Measurements from ENCODE around the gene TGFA.
A peak's percentile ranks its signal among the peaks of the same experiment; 100 is the strongest.

Gene TGFA

DNA sequence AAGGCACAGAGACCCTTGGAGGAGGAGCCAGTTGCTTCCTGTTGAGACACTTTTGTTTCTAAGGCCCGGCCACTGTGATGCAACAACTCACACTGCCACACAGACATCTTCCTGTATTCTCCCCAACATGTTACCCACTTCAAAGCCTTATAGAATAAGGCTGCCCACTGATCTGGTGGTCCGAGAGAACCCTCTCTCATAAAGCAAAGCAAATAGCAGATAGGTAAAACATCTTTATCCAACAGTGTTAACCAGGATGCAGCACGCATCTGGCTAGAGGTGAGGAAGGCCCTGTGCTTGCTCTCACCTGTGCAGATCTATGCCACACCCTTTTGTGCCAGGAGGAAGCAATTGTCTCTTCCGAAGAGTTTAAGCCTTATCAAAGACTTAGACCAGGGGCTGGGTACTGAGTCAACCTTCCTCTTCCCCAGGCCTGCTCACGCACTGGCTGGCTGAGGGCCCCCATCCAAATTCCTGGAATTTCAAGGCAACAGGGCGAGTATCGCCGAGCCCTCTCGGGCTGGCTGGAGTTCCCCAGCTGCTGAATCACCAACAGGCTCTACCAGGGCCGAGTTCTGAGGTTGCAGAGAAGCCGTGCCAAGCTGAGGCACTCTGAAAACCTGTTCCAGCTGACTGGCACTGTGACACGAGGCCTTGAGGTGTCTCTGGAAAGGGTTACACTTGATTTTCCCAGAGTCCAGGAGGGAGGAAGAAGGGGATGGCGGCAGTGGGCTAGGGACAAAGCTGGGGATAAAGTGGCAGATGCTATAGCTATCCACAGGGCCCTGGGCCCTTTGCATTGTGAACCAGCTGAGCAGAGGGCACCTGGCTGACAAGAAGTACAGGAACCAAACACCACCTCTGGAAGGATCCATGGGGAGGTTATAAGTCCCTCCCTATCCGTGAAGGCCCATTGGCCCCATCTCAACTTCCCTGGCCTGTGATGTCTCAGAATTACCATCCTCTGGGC lies 29.3 kb downstream of the TGFA start:
- DNase-seq: peak in 1 of 2 donors; percentile 6

DNA sequence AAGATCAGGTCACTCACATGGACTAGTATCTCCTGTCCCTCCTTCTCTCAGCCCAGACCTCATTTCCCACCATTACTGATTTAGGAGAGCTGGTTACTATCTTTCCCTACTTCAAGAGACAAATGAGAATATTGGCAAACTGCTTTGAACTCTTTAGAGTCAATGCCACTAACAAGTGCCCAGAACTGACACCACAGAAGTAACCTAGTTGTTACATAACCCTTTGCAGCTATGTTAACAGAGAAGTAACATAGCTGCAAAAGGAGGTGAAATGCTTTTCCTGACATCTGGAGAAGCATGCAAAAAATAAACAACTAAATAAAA lies 30.0 kb downstream of the TGFA start:
- DNase-seq: no peak

DNA sequence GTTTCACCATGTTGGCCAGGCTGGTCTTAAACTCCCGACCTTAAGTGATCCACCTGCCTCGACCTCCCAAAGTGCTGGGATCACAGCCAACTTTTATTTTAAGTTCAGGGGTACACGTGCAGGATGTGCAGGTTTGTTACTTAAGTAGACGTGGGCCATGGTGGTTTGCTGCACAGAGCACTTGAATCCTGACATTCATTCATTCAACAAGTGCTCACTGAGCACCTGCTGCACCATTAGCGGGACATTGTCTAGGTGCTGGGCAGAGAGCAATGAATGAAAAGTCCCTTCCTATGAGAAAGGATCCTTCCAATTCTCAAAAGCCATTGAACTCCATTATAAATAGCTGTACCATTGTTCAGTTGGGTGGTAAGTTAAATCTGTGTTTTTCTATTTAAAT lies 31.0 kb downstream of the TGFA start:
- DNase-seq: no peak

DNA sequence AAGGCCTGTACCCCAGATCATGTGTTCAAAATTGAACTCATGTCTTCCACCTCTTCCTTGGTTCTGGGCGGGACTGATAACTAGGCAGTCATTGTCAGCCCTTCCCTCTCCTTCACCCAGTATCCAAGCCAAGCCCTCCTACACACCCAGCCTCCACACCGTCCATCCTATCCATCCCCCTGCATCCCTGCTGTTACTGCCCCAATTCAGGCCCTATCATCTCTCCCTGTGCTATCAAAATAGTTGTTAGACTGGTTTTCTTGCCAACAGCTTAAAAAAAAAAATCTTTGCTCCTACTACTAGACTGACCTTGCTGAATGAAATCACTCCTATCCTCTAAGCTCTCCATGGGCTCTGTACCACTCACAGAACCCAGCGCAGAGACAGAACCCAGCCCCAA lies 32.8 kb downstream of the TGFA start:
- no peak for DNase-seq

DNA sequence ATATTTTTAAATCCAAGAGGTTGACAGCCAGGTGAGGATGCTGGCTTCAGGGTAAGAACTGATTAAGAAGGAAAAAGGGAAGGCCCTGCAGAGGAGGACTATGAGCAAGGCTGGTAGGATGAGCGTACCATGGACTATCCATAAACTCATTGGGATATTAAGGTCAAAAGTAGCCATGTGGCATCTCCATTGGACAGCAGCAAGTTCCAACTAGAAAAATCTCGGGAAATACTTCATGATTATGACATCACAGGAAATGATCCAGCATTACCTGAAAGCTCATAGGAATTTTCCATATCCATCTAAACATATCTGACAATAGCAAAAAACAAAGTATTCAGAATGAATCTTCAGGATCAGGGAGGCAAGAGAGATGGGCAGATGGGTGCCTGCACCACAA lies 34.2 kb downstream of the TGFA start:
- DNase-seq: no peak

DNA sequence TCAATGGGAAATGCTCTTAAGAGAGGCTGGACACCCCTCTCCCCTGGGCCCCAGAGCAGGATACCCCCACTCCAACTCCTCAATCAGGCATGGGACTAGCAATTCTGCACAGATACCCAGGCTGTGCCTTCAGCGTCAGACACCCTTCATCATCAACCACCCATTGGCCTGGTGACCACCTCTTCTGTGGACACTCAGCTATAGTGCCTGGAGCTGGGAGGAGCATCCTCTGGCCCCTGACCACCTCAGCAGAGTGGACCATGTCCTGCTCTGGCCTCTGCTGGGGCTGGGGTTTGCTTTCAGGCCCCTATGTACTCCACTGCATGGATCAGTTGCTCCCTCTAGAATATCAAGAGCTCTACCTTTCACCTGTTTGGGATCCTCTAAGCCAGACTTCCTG lies 35.1 kb downstream of the TGFA start:
- DNase-seq: no peak

DNA sequence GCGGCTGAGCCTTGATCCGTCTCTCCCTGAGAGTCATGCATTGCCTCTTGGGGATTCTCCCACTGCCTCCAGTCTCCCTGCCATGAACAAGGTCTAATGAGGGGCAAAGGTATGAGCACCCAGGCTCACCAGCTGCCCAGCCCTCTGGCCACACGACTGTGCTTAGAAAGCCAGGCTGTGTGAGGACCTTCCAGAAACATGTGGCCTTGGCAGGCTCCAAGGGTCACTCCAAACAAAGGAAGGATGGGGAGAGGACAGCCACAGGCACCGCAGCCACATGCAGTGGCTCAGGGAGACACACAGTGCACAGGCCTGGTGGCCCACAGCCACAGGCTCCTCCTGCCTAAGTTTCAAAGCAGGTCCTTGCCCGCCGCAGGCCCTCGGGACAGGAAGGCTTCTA lies 35.8 kb downstream of the TGFA start:
- DNase-seq: no peak

DNA sequence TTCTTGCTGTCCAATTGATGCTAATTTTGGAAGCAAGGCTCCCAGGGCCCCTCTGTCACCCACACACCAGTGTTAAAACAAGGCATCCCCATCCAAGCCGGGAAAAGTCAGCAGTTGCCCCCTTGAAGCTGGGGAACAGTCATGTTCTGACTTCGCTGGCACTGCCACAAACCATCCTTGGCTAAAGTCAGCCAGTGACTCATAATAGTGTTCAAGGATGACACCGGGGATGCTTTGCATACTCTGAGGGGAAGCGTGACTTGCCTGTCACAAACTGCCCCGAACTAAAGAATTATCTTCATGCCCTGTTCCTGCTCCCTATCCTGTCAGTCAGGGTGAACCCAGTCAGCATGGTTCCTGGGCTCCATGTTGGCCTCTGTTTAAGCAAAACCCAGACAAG lies 37.0 kb downstream of the TGFA start:
- no peak for DNase-seq

DNA sequence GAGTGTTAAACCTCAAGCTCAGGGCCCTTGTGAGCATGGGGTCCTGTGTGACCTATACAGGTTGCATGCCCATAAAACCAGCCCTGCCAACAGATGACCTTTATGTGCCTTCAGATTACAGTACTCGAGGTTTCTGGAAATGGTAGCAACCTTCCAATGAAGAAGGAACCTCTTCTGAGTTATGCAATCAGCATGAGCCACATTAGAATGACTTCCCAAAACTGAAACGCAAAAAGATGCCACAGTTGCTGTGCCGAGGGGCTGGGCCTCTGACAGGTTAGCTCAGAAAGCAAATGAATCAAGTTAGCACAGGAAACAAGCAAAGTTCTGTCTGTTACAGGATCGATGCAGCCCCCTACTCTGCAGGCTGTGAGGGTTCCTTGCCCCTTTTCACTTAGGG lies 37.7 kb downstream of the TGFA start:
- DNase-seq: no peak

DNA sequence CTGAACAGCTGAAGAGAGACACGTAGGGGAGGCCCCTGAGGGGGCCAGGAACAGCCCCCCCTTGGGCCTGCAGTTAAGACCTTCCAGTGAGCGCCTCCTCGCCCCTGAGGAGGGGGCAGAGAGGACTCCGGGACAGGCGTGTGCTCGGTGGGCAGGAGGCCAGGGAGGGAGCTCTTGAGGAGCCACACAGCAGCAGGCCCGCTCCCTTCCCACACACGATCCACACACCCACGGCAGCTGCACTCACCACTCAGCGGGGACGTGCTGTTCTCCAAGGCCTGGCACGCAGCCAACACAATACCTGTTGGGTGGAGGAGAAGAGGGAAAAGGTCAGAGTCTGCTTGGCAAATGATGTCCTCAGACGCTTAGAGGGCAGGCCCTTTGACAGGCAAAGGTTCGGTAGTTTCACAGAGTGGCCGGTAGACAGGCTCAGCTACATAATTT lies 39.0 kb downstream of the TGFA start:
- no peak for DNase-seq

DNA sequence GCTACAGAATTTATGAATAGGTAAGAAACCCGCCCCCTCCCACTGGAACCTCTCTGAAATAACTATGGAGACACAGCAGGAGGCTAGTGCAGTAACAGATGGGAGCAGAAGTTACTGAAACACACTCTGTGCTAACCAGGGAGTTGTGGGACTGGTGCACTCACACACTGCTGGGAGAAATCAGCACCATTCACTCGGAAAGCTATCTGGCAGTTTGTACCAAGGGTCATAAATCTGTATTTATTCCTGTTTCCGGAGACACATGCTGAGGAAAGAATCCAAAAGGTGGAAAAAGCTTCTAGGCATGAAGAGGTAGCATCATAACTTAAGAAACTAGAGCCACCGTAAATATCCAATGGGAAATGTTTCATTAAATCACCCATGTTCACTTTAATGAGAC lies 39.9 kb downstream of the TGFA start:
- no peak for DNase-seq

DNA sequence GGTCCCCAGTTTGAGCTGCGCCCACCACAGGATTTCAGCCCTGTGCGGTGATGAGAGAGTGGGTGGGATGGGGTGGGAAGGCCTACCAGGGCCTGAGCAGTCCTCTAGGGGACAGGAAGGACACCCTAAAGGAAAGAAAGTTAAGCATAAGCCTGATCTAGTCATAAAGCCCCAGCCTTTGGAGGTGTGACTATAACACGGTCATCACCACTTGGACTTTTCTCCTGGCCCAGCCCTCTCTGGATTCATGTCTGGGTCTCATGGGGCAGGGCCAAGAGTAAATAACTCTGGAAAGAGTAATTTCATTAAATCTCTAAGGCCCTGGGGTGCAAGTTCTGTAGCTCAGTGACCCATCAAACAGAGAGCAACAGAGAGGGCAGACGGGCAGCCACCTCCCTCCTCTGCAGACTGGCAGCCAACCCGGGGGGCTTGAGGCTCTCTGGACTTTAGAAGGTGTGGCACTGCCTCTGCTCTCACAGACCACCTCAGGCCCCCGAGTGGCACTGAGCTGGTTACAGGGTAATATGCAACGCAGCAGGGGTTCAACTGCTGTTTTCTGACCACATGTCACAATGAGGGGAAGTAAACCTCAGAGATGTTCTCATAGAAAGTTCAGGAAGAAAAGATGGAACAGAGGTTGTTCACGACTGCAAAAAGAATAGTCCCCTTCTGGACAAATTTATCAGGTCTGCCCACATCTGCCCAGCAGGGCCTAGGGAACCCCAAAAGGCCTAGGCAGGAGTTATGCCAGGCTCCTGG lies 41.5 kb downstream of the TGFA start:
- DNase-seq: no peak

DNA sequence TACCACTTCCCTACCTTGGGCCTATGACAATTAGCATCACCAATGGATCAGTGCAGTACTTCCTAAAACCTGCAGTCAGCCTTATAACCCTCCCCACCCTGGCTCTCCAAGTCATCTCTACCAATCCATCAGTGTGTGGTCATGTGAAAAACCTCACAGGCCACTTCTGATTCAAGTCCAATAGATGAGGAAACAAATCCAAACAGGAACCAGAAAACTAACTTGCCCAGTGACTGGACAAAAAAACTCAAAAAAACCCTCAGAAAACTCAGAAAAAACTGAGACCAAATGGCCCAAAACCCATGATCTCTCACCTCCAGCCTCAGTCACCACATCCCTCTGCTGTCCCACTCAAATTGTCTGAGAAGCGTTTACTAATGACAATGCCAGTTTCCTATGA lies 43.3 kb downstream of the TGFA start:
- DNase-seq: no peak

DNA sequence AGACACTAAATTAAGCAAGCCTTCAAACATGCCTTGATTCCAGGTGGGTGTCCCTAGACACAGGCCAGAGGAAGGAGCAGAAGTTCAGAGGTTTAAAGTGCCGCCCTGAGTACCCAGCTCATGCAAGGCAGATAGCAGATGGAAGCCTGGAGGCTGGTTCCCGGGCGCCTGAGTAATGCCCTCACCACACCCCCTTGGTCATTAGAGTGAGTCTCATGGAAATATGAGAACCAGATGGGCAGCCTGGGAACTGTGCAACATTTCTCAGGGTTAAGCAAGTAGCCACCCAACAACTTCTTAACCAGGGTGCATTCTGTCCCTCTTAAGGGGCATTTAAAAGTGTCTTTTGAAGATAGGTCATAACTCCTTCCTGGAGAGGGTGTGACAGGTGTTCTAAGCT lies 44.1 kb downstream of the TGFA start:
- DNase-seq: no peak

DNA sequence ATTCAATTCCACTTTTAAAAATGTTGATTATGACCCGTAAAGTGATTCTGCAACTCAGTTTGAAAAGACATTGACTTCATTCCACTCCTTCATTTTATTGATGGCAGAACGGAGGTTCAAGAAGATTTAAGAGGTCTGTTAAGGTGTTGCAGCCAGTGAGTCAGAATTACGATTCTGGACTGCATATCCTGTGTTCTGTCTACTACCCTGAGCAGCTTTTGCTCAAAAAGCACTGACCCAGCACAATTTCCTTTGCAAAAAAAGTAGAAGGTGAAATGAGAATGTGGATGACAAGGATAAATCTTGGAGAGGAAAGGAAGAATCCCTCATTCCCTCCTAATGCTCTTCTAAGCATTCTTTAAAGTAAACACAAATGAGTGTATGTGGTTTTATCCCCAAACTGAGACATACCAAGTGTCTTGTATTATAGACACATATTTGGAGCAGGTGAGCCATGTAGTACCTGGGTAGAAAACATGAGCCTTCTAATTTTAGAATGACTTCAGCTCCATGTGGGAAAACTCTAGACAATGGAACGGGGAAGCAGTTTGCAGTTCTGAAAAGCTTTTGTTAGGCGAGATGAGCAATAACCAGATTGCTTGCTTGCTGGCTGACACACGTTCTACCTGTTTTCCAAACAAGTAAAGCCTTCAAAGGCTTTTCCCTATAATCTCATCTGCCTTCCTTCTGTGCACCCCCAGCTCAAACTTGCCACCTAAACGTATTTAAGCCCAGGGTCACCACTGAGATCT lies 44.7 kb downstream of the TGFA start:
- no peak for DNase-seq

DNA sequence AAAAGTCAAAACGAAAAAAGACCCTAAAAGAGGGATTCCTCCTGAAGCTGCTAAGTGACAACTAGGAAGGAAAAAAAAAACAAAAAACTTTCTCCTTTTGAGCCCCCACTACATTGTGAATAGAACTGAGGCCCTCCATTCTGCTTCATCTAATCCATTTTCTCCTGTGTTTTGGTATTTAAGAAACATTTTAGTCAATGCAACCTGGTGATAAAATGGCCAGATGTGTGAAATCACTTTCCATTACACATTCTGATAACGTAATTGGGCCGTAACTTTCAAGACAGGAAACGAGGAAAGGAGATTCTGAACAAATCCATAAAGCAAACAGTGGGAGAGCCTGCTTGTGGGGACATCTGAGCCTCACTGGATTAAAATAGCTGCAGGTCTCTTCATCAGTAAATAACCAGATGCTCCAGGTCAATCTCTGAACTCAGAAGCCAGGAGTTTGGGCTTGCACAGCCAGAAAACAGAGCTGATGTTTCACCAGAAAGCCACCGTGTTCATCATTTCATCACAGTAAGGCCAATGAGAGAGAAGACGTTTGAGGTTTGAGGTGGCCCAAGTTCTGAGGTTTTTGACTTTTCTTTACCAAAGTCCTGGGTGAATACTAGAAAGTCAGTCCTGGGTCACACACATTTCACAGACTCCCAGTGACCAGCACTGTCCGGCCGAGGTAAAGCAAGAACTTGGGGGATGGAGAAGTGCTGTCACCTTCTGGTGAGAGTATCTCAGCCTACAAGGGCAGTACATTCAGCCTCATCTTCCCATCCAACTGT lies 47.8 kb downstream of the TGFA start:
- no peak for DNase-seq

DNA sequence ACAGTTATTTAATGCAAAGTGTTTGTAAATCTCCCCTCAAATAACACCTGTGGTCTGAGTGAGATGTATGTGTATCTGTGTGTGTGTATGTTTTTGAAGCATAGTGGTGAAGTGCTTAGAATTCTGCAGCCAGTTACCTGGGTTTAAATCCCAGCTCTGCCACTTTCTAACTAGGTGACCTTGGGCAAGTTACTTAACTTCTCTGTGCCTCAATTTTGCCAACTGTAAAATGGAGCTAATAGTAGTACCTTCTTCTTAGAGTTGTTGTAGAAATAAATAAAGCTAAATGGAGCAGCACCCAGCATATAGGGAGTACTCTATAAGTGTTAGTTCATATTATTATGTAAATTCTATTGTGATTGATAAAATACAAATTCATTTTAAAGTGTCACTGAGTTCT lies 48.9 kb downstream of the TGFA start:
- no peak for DNase-seq

DNA sequence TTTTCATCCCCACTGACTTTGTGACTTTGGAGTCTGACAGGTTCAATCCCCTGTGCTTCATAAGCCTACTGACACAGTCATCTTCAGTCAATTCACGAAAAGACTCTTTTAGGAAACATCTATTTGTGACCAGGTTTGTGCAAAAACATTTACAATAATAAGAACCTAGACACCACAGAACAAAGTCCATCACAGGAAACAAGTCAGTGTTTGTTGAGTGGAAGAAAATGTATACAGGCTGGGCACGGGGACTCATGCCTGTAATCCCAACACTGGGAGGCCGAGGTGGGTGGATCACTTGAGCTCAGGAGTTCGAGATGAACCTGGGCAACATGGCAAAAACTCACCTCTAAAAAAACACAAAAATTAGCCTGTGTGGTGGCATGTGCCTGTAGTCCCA lies 49.7 kb downstream of the TGFA start:
- DNase-seq: no peak

DNA sequence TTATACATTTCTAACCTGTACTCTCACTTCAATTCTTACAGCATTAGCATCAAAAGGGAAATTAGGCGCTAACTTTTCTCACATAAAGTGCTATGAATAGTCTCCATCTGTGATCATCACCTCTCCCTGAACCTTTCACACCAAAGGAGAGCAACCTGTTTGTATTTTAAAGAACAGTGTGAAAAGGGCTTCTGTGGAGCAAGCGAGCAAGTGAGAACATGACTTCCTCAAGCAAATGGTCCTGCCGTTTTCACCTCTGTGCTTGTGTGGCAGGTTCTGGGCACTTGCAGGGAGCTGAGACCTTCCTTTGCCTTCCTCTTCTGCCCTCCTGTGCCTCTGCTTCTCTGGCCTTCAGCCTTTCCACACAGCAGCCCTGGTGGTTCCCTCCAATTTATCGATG lies 51.9 kb downstream of the TGFA start:
- DNase-seq: no peak

DNA sequence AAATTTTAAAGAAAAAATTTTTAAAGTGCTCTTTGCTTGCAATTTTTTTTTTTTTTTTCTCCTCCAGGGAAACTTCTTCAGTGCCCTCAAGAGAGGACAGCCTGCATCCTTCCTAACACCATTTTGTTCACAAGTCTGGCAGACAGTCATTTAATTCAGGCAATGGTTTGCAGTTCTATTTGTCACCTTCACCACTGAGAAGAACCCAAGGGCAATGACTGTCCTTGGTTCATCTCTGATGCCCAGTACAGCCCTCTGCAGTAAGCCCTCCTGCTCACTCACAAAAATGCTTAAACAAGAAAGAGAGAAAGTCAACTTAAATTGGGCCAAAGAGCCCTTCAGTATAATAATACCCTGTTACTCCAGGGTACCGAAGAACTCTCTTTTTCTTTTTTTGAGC lies 52.4 kb downstream of the TGFA start:
- no peak for DNase-seq

DNA sequence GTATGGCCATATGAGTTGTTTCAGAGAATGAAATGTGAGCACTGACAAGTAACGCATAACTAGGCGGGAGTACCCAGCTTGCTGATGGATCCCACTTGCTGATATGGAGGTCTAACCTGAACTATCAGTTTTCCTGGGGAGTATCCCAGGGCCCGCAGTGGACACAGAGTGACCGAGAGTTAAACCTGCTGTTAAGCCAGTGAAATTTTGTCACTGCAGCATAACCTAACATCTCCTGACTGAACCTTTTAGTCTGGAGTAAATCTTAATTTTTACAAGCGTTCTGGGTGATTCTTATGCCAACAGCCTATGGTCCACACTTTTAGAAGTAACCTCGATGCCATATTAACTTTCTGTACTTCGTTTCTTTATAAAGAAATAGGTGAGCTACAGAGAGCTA lies 54.4 kb downstream of the TGFA start:
- no peak for DNase-seq

DNA sequence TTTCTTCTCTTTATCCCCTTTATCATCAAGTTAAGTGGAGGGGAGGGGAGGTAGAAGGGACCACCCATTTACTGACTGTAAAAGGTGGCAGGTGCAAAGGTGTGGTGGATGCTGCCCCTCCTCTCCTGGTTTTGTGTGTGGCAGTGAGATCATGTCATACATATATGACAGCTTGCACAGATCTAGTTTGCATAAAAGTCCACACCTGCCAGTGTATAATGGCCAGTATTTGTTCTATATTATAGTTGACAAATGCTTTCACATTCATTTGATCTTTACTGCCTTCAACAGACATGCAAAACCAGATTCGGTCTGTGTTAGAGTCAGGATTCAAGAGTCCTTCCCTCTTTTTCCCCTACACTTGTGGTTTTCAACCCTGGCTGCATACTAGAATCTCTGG lies 55.1 kb downstream of the TGFA start:
- DNase-seq: no peak

DNA sequence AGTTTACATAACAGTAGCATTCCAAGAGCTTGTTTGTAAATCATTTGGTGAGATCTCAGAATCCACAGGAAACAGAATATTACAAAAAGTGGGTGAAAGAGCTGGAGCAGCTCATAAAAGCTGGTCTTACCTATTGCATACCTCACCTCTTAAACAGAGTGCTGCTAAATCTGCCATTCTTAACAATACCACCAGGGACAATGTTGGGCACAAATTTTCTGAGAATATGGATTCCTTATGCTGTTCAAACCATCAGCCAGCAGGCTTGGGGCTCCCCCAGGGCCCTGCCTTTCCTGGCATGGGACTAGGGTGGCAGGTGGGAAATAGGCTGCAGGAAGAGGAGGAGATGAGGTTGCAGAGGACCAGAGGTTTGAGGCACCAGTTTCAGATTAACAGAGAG lies 55.6 kb downstream of the TGFA start:
- no peak for DNase-seq

Data from stimulated activated CD4-positive, alpha-beta T cell treated with anti-CD3 and anti-CD28 coated beads, Interleukin-2, amount 100 ng/mL, for 24 hours (primary cell).